ENCODE measurements around the gene MLC1. TPM values are rescaled to one million over a fixed set of nuclear protein-coding genes. Genes with fewer than 3 reads are reported as not detected.

MLC1 gene
- total RNA-seq, 2 donors from 2014 or later: 0.62 to 1.3 TPM

DNA sequence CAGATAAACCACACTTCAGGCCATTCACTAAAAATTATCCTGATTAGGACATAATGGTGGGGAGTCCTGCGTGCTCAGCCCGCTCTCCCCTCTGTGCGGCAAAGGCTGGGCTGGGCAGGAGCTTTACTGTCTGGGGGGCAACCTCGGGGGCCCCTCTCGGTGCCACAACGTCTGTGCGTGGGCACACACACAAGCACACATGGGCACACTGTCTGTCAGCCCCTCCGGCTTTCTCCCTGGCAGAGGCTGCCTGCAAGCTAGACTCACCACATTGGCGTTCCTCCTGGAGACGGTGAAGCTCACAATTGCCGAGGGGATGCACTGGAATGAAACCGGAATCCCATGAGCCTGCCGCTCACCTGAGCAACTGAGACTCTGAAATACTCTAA is 5.2 kb downstream of the MLC1 start:
- no peak for ATAC-seq
- no peaks in the 10 kb centered on the region for H3K36me3 Mint-ChIP-seq (ENCODE audit: low read depth)
- no peak overlapping the region for H3K4me3 Mint-ChIP-seq
- H3K27ac Mint-ChIP-seq: no peak overlapping the region
- peaks cover 5% of the 10 kb centered on the region for H3K4me1 Mint-ChIP-seq
- DNase-seq: no peak
- H3K9me3 ChIP-seq (ENCODE audit: control insufficient read depth, low read length, poor library complexity, severe bottlenecking): no peaks in the 10 kb centered on the region
- peaks cover 26% of the 10 kb centered on the region for H3K27me3 Mint-ChIP-seq

DNA sequence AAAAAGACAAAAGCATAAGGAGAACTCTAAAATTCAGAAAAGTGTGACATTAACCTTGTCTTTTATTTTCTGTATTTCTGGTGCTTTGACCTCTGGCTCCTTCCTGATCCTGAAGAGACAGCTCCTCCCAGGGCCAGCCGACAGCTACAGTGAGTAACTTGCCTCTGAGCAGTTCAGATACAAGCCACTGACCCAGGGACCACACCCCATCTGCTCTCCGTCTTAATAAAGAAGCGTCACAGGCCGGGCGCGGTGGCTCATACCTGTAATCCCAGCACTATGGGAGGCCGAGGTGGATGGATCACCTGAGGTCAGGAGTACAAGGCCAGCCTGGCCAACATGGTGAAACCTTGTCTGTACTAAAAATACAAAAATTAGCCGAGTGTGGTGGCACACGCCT is 6.5 kb downstream of the MLC1 start:
- H3K4me3 Mint-ChIP-seq: no peak overlapping the region
- H3K4me1 Mint-ChIP-seq: peaks cover 4% of the 10 kb centered on the region
- H3K27ac Mint-ChIP-seq: no peak overlapping the region
- no peak for DNase-seq
- no peaks in the 10 kb centered on the region for H3K36me3 Mint-ChIP-seq (ENCODE audit: low read depth)
- ATAC-seq: no peak
- peaks cover 26% of the 10 kb centered on the region for H3K27me3 Mint-ChIP-seq
- H3K9me3 ChIP-seq (ENCODE audit: control insufficient read depth, low read length, poor library complexity, severe bottlenecking): no peaks in the 10 kb centered on the region

DNA sequence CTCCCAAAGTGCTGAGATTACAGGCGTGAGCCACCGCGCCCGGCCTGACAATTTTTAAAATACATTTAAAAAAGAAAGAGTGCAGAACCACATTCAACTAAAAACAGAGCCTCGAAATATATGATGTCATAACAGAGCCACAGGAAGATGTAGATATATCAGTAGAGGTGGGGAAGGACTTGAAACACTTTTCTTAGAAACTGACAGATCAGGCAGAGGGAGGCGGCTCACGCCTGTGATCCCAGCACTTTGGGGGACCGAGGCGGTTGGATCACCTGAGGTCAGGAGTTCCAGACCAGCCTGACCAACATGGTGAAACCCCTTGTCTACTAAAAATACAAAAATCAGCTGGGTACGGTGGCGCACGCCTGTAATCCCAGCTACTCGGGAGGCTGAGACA is 7.0 kb downstream of the MLC1 start:
- H3K9me3 ChIP-seq (ENCODE audit: control insufficient read depth, low read length, poor library complexity, severe bottlenecking): no peaks in the 10 kb centered on the region
- Mint-ChIP-seq H3K27ac (no peak overlapping the region), H3K27me3 (peaks cover 24% of the 10 kb centered on the region), H3K4me3 (no peak overlapping the region), H3K36me3 (ENCODE audit: low read depth) (no peaks in the 10 kb centered on the region), H3K4me1 (peaks cover 4% of the 10 kb centered on the region)
- DNase-seq: no peak
- ATAC-seq: no peak

DNA sequence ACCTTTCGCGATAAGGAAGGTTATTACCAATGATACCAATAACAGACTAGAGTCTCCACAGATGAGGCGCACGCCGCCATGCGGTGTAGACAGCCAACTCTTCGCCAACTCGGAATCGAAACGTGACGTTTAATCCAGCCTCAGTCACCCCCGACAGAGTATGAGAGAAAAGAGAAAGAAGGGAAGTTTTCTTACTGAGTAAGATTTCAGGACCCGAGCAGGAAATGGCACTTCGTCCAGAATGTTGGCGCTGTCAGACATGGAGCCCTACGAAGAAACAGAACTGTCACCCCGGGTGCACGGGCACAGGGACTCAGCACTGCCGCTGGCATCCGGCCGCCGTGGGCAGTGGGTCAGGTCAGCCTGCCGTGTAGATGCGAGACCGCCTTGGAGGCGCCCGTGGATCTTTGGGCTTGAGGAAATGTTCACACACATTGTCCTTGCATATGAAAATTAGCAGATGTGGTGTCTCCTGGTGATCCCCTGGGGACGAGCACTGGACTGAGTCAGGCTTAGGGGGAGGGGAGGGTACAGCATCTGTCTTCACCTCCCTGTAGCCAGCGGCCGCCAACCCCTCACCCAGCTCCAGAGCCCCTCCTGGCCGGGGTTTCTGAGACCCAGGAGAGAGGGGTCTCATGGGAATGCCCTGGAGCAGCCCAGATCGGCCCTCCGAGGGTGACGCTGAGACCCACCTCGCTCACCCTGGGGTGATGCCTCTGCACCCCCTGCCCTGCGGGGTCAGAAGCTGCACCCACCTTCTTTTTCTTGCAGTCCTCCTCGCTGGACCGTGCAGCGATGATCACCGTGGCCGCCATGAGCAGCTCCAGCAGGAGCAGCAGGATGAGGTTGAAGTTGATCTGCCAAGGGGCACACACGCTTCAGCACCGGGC is 8.3 kb downstream of the MLC1 start:
- Mint-ChIP-seq H3K4me3 (no peak overlapping the region), H3K27me3 (peaks cover 16% of the 10 kb centered on the region), H3K27ac (no peak overlapping the region), H3K4me1 (peaks cover 4% of the 10 kb centered on the region), H3K36me3 (ENCODE audit: low read depth) (no peaks in the 10 kb centered on the region)
- H3K9me3 ChIP-seq (ENCODE audit: control insufficient read depth, low read length, poor library complexity, severe bottlenecking): no peaks in the 10 kb centered on the region
- no peak for DNase-seq
- no peak for ATAC-seq

DNA sequence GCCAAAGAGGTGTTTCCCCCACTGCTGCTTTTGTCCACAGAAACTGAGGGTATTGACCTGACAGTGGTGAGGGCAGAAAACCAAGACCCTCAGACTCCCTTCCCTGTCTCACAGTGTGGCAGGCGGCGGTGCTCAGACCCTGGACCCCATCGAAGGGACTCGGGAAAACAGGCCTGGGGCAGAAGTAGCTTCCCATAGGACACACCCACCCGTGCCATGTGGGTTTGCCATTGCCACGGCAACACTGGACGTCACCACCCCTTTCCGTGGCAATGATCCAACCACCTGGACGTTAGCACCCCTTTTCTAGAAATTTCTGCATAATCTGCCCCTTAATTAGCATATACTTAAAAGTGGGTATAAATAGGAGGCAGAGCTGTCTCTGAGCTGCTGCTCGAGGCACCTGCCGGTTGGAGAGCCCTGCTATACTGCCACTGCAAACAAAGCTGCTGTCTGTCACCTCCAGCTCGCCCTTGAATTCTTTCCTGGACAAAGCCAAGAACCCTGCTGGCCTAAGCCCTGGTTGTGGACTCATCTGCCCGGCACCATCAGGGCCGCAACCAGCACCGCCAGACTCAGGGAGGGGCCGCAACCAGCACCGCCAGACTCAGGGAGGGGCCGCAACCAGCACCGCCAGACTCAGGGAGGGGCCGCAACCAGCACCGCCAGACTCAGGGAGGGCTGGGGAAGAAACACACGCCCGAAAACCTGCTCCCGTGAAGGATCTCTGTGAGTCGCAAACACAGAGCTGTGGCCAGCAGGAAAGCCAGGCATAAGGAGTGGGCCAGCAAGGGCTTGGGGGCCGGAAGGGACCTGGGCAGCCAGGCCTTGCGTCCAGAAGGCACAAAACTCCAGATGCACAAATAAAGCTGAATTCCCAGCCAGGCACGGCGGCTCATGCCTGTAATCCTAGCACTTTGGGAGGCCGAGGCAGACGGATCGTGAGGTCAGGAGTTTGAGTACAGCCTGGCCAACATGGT is 10.4 kb downstream of the MLC1 start:
- H3K36me3 Mint-ChIP-seq (ENCODE audit: low read depth): no peaks in the 10 kb centered on the region
- peaks cover 4% of the 10 kb centered on the region for H3K4me1 Mint-ChIP-seq
- ATAC-seq: no peak
- H3K9me3 ChIP-seq (ENCODE audit: control insufficient read depth, low read length, poor library complexity, severe bottlenecking): no peaks in the 10 kb centered on the region
- peaks cover 12% of the 10 kb centered on the region for H3K27me3 Mint-ChIP-seq
- DNase-seq: no peak
- H3K4me3 Mint-ChIP-seq: no peak overlapping the region
- no peak overlapping the region for H3K27ac Mint-ChIP-seq

DNA sequence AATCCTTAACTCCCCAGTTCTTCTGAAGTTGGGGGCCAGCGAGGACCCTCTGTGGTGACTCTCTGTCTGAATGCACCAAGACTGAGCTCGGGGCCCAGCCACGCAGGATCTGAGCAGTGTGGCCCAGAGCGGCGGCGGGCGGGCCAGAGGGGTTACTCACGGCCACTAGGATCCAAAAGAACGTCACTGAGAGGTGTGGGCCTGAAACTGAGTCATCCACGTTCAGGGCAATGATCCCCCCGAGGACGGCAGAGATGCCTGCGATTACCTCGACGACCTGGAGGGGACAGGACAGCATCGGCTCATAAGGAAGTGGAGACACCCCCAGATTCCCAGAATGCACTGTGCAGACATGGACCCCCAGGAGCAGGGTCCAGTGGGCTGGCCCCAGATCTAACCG is 11.2 kb downstream of the MLC1 start:
- no peaks in the 10 kb centered on the region for H3K9me3 ChIP-seq (ENCODE audit: control insufficient read depth, low read length, poor library complexity, severe bottlenecking)
- ATAC-seq (no peak), DNase-seq (no peak)
- H3K27me3 Mint-ChIP-seq: peaks cover 12% of the 10 kb centered on the region
- no peaks in the 10 kb centered on the region for H3K36me3 Mint-ChIP-seq (ENCODE audit: low read depth)
- H3K27ac Mint-ChIP-seq: no peak overlapping the region
- H3K4me1 Mint-ChIP-seq: peaks cover 4% of the 10 kb centered on the region
- H3K4me3 Mint-ChIP-seq: no peak overlapping the region

DNA sequence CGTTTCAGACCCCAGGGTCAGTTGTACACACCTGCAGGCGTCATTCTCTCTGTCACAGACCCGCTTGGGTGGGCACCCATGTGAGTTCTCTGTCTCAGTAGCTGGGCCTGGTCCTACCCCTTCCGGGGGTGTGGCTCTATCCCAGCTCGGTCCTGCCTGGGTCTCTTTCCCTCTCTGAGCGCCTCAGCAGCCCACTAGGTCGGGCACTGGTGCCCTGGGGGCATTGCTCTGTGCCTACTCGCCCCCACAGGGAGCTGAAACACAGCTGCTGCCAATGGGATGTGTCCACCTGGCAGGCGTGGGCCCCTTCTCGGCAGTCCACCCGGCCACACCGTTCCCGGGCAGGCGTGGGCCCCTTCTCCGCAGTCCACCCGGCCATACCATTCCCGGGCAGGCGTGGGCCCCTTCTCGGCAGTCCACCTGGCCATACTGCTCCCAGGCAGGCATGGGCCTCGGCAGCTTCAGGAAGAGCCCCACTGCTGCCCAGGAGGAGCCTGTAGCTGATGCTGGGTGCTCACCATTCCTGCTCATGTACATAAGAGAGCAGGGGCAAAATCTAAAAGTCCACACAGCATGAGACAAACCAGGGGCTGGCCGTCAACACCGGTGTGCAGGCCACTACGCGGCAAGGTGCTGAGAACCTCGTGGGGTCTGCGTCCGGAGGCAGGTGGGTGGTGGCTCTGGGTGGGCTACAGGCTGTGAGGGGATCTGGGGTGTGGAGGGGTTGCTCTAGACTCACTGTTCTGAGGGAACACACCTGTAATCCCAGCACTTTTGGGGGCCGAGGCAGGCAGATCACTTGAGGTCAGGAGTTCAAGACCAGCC is 12.3 kb downstream of the MLC1 start:
- Mint-ChIP-seq H3K27me3 (peaks cover 12% of the 10 kb centered on the region), H3K27ac (no peak overlapping the region), H3K36me3 (ENCODE audit: low read depth) (no peaks in the 10 kb centered on the region), H3K4me1 (peaks cover 4% of the 10 kb centered on the region), H3K4me3 (no peak overlapping the region)
- DNase-seq (no peak), ATAC-seq (no peak)
- no peaks in the 10 kb centered on the region for H3K9me3 ChIP-seq (ENCODE audit: control insufficient read depth, low read length, poor library complexity, severe bottlenecking)

DNA sequence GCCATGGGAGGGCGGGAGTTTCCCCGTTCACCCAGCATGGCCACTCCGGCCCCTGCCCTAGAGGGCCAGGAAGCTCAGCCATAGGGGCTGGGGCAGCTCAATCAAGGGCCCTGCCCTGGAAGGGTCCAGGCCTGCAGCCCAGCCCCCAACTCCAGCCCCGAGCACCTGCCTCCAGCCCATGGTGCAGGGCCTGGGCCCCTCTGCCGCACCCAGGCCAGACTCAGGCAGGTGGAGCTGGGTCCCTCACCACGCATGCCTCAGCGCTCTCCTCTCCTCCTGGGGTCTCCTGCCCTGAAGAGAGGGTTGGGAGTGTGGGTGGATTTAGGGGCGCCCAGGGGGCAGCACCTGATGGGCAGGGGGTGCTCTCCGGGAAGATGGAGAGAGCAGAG is 13.1 kb downstream of the MLC1 start:
- no peak overlapping the region for H3K27ac Mint-ChIP-seq
- DNase-seq (no peak), ATAC-seq (no peak)
- H3K36me3 Mint-ChIP-seq (ENCODE audit: low read depth): no peaks in the 10 kb centered on the region
- H3K9me3 ChIP-seq (ENCODE audit: control insufficient read depth, low read length, poor library complexity, severe bottlenecking): no peaks in the 10 kb centered on the region
- H3K27me3 Mint-ChIP-seq: peaks cover 12% of the 10 kb centered on the region
- peaks cover 4% of the 10 kb centered on the region for H3K4me1 Mint-ChIP-seq
- no peak overlapping the region for H3K4me3 Mint-ChIP-seq

DNA sequence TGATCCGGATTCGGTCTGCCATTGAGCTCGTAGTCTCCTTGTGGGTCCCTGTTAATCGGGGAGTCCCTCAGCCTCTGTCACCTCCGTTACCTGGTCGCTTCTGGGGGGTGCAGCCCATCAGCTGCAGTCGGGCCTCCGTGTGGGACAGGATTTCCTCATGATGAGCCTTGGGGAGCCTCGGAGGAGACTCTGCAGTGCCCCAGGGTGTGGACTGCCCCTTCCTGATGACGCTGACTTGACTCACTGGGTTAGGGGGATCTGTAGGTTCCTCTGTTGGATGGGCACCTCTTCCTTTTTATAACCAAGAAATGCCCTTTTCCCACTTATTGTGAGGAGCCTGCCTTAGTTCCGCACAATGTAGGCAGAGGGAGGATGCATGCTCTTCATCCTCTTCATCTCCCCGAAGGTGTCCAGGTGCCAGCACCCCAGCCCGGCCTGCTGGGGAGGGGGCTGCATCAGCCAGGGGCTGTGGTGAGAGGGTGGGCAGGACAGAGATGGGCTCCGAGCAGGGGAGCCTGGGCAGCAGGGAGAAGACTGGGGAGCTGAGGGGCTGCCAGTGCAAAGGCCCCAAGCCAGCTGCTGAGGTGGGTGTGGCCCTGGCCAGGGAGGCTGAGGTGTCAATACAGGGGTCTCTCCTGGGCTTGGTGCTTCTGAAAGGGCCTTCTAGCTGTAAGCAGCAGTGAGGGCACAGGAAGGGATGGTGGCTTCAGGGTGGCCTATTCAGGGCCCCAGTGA is 13.6 kb downstream of the MLC1 start:
- H3K27ac Mint-ChIP-seq: no peak overlapping the region
- DNase-seq (no peak), ATAC-seq (no peak)
- H3K4me1 Mint-ChIP-seq: peaks cover 4% of the 10 kb centered on the region
- no peaks in the 10 kb centered on the region for H3K9me3 ChIP-seq (ENCODE audit: control insufficient read depth, low read length, poor library complexity, severe bottlenecking)
- peaks cover 9% of the 10 kb centered on the region for H3K27me3 Mint-ChIP-seq
- no peaks in the 10 kb centered on the region for H3K36me3 Mint-ChIP-seq (ENCODE audit: low read depth)
- no peak overlapping the region for H3K4me3 Mint-ChIP-seq

DNA sequence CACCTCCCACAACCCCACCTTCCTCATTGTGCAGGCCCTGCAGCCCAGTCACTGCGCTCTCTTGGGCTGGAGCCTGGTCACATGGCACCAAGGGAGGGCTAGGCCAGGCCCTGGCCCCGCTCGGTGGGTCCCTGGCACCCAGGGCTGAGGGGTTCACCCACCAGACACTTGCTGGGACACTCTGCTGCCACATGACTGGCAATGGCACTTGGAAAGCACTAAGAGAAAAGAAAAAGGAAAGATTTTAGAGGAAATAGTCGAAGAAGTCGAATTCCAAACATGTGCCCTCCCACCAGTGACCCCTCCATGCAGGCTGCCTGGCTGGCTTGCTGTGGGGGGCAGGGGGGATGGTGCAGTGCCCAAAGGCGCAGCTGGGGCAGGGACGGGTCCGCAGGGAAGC is 14.9 kb downstream of the MLC1 start:
- Mint-ChIP-seq H3K36me3 (ENCODE audit: low read depth) (no peaks in the 10 kb centered on the region), H3K27me3 (peaks cover 6% of the 10 kb centered on the region), H3K4me1 (no peaks in the 10 kb centered on the region), H3K27ac (no peak overlapping the region), H3K4me3 (no peak overlapping the region)
- no peak for DNase-seq
- ATAC-seq: no peak
- no peaks in the 10 kb centered on the region for H3K9me3 ChIP-seq (ENCODE audit: control insufficient read depth, low read length, poor library complexity, severe bottlenecking)

DNA sequence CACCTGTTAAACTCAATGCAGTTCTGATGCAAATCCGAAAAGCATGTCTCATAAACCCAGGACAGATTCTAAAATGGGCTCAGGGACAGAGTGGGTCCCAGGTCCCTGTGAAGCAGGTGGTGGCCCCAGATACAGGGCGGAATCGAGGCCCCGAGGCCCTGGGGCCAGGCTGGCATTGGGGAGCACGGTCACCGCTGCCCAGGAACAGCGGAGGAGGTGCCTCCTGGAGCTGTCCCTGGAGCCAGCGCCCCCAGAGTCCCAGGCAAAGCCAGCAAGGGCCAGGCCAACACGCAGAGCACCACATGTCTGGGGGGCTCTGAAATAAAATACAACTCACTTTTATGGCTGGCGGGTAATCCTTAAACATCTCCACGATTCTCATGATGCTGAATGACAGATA is 17.1 kb downstream of the MLC1 start:
- H3K27ac Mint-ChIP-seq: no peak overlapping the region
- peaks cover 6% of the 10 kb centered on the region for H3K27me3 Mint-ChIP-seq
- no peaks in the 10 kb centered on the region for H3K9me3 ChIP-seq (ENCODE audit: control insufficient read depth, low read length, poor library complexity, severe bottlenecking)
- no peak for ATAC-seq
- no peaks in the 10 kb centered on the region for H3K4me1 Mint-ChIP-seq
- no peak overlapping the region for H3K4me3 Mint-ChIP-seq
- H3K36me3 Mint-ChIP-seq (ENCODE audit: low read depth): no peaks in the 10 kb centered on the region
- no peak for DNase-seq

DNA sequence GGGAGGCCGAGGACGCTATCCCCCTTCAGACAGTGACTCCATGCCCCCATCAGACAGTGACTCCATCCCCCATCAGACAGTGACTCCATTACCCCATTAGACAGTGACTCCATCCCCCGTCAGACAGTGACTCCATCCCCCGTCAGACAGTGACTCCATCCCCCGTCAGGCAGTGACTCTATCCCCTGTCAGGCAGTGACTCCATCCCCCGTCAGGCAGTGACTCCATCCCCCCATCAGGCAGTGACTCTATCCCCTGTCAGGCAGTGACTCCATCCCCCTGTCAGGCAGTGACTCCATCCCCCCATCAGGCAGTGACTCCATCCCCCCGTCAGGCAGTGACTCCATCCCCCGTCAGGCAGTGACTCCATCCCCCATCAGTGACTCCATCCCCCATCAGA is 18.0 kb downstream of the MLC1 start:
- DNase-seq: no peak
- ATAC-seq: no peak
- H3K9me3 ChIP-seq (ENCODE audit: control insufficient read depth, low read length, poor library complexity, severe bottlenecking): no peaks in the 10 kb centered on the region
- Mint-ChIP-seq H3K27me3 (peaks cover 6% of the 10 kb centered on the region), H3K4me3 (no peak overlapping the region), H3K27ac (no peak overlapping the region), H3K36me3 (ENCODE audit: low read depth) (no peaks in the 10 kb centered on the region), H3K4me1 (no peaks in the 10 kb centered on the region)

Data from T-helper 17 cell (primary cell).